ENCODE results near the gene ZNF341. TPM values are rescaled to one million over a fixed set of nuclear protein-coding genes. Genes with fewer than 3 reads are reported as not detected.

The ZNF341 gene
- total and polyA plus RNA-seq, 7 donors: 1.2 to 7.9 (median 2.5) TPM

DNA sequence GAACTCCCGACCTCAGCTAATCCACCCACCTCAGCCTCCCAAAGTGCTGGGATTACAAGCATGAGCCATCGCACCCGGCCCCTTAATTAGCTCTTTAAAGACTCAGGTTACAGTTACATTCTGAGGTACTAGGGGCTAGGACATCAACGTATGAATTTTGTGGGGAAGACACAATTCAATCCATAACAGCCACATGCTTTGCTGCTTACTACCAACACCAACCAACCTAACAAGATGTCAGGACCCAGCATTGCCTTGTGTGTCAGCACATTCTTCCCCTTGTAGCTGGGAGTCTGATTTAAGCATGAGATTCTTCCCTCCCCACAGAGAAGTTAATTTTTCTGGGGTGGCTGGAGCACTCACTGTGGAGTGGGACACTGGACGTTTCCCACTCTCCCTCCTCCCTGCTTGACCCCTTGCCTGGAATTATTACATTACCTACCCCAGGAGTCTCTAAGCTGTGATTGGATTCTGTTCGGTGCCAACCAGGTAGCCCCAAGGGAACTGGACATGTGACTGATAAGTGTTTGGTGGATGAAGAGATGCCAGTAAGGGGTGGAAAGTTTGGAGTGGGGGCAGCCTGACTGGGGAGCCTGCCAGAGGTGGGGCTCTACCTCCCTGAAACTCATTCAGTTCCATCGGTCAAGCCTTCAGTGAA, 6.1 kb upstream of the ZNF341 start:
- H3K4me3 ChIP-seq: no peak overlapping the region
- 87 to 88% methylated on average over 7 of the region's 7 CpGs for WGBS, 2 donors
- H3K27ac ChIP-seq: no peak overlapping the region
- peaks cover 0 to under 1% (median 0%) of the 10 kb centered on the region in 4 donors for H3K4me1 ChIP-seq
- H3K9me3 ChIP-seq: no peaks in the 10 kb centered on the region
- no peaks in the 10 kb centered on the region for H3K27me3 ChIP-seq
- TF ChIP-seq POLR2AphosphoS5 (IDR thresholded peaks at IDR 0.05) (no peak), EP300 (IDR thresholded peaks at IDR 0.05) (no peak), POLR2A (IDR thresholded peaks at IDR 0.05) (no peak)
- TF ChIP-seq, protein P1, sequence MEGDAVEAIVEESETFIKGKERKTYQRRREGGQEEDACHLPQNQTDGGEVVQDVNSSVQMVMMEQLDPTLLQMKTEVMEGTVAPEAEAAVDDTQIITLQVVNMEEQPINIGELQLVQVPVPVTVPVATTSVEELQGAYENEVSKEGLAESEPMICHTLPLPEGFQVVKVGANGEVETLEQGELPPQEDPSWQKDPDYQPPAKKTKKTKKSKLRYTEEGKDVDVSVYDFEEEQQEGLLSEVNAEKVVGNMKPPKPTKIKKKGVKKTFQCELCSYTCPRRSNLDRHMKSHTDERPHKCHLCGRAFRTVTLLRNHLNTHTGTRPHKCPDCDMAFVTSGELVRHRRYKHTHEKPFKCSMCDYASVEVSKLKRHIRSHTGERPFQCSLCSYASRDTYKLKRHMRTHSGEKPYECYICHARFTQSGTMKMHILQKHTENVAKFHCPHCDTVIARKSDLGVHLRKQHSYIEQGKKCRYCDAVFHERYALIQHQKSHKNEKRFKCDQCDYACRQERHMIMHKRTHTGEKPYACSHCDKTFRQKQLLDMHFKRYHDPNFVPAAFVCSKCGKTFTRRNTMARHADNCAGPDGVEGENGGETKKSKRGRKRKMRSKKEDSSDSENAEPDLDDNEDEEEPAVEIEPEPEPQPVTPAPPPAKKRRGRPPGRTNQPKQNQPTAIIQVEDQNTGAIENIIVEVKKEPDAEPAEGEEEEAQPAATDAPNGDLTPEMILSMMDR (IDR thresholded peaks at IDR 0.05): no peak
- intact Hi-C loops (cut with DNase I): no loop called here
- no peak for DNase-seq
- H3K36me3 ChIP-seq: no peaks in the 10 kb centered on the region

DNA sequence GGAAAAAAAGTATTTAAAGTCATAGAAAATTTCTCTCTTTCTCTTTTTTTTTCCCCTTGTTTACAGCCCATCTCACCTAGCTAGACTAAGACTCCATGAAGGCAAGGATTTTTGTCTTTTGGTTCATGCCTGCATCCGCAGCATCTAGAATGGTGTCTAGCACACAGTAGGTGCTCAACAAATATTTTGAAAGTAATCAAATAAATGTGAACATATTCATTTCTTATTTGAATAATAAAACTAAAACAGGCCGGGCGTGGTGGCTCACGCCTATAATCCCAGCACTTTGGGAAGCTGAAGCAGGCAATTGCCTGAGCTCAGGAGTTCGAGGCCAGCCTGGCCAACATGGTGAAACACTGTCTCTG, 4.7 kb upstream of the ZNF341 start:
- intact Hi-C loops (cut with DNase I): no loop called here
- Histone ChIP-seq H3K27me3 (no peaks in the 10 kb centered on the region), H3K4me3 (no peak overlapping the region), H3K36me3 (no peaks in the 10 kb centered on the region), H3K4me1 (peaks cover 0 to 9% (median 5%) of the 10 kb centered on the region in 4 donors), H3K9me3 (no peaks in the 10 kb centered on the region), H3K27ac (no peak overlapping the region)
- TF ChIP-seq POLR2A (IDR thresholded peaks at IDR 0.05) (no peak), POLR2AphosphoS5 (IDR thresholded peaks at IDR 0.05) (no peak), EP300 (IDR thresholded peaks at IDR 0.05) (no peak)
- TF ChIP-seq, protein P1 (IDR thresholded peaks at IDR 0.05): no peak
- WGBS, 2 donors: 72 to 88% methylated on average over 5 of the region's 5 CpGs
- no peak for DNase-seq

DNA sequence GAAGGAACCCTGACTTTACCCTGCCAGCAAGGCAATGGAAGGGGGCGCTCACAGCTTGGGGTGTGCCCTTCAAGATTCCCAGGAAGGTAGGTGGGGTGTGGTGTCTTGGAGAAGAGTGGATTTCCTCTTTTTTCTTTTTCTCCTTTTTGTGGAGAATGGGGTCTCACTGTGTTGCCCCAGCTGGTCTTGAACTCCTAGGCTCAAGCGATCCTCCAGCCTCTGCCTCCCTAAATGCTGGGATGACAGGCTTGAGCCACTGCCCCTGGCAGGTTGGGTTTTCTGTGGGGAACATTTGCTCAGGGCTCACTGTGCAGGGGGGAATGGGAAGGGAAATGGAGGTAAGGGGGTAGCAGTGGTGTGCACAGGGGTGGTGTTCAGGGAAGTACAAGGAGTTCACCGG, 4.0 kb upstream of the ZNF341 start:
- Histone ChIP-seq H3K27ac (no peak overlapping the region), H3K9me3 (no peaks in the 10 kb centered on the region), H3K36me3 (no peaks in the 10 kb centered on the region), H3K4me1 (peaks cover 0 to 12% (median 10%) of the 10 kb centered on the region in 4 donors), H3K4me3 (no peak overlapping the region), H3K27me3 (no peaks in the 10 kb centered on the region)
- intact Hi-C loops (cut with DNase I): no loop called here
- no peak for TF ChIP-seq POLR2AphosphoS5 (IDR thresholded peaks at IDR 0.05)
- TF ChIP-seq POLR2A (IDR thresholded peaks at IDR 0.05): no peak
- no peak for TF ChIP-seq EP300 (IDR thresholded peaks at IDR 0.05)
- TF ChIP-seq, protein P1 (IDR thresholded peaks at IDR 0.05): no peak
- 88 to 93% methylated on average over 3 of the region's 3 CpGs for WGBS, 2 donors
- DNase-seq: no peak

DNA sequence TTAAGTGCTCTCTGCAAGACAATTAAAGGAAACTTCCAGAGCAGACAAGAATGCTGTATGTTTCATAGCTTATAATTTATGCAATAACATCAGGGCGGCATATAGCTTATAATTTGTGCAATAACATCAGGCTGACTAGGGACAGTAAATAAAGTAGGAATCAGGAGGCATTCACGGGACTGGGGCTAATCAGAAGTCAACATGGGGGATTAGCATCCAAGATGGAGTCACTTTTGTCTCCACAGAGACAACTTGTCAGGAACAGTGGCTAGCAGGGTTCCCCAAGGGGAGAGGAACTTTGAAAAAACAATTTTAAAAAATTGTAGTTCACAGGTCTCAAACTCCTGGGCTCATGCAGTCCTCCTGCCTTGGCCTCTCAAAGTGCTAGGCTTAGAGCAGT, 3.3 kb upstream of the ZNF341 start:
- no peak overlapping the region for H3K4me3 ChIP-seq
- TF ChIP-seq POLR2AphosphoS5 (IDR thresholded peaks at IDR 0.05) (no peak), EP300 (IDR thresholded peaks at IDR 0.05) (no peak)
- no peaks in the 10 kb centered on the region for H3K27me3 ChIP-seq
- intact Hi-C loops (cut with DNase I): no loop called here
- H3K36me3 ChIP-seq: no peaks in the 10 kb centered on the region
- DNase-seq: no peak
- no peaks in the 10 kb centered on the region for H3K9me3 ChIP-seq
- no peak overlapping the region for H3K27ac ChIP-seq
- 76 to 86% methylated on average over 2 of the region's 2 CpGs for WGBS, 2 donors
- peaks cover 0 to 19% (median 17%) of the 10 kb centered on the region in 4 donors for H3K4me1 ChIP-seq

DNA sequence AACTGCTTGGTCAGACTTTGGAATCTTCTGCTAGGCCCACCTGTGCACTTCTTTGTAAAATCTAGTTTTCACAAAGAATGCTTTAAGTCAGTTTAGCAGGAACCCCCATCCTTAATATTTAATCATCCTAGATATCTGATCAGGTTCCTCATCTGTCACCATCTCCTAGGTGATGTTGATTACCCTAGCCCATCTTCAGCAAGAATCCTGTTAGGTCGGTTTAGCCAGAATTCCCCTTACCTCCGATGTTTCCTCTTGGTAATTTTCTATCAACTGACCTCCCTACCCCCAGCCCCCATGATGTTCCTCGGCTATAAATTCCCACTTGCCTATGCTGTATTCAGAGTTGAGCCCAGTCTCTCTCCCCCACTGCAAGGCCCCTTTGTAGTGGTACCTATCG, 2.7 kb upstream of the ZNF341 start:
- no peaks in the 10 kb centered on the region for H3K36me3 ChIP-seq
- no peak overlapping the region for H3K4me3 ChIP-seq
- no peak for DNase-seq
- no peaks in the 10 kb centered on the region for H3K27me3 ChIP-seq
- H3K27ac ChIP-seq: no peak overlapping the region
- 65 to 81% methylated on average over 4 of the region's 4 CpGs for WGBS, 2 donors
- peaks cover 0 to 25% (median 23%) of the 10 kb centered on the region in 4 donors for H3K4me1 ChIP-seq
- H3K9me3 ChIP-seq: no peaks in the 10 kb centered on the region
- intact Hi-C loops (cut with DNase I): no loop called here
- TF ChIP-seq POLR2A (IDR thresholded peaks at IDR 0.05) (no peak), EP300 (IDR thresholded peaks at IDR 0.05) (no peak), POLR2AphosphoS5 (IDR thresholded peaks at IDR 0.05) (no peak)
- TF ChIP-seq, protein P1 (IDR thresholded peaks at IDR 0.05): no peak

Measured in sigmoid colon (tissue), 7 donors.